Epithelial cell of esophagus (primary cell): ENCODE results near the gene NOP16.

Experiments used
- DNase-seq: peaks from one replicate; pipeline ENCODE4 v3.0.0; 2010; ENCODE audit warnings: low read depth
- H3K4me3 ChIP-seq: 2 replicates; pipeline ENCODE4 v1.5.1; 2011; ENCODE audit warnings: mild to moderate bottlenecking, low read length, control low read depth
- TF ChIP-seq, protein P1 (sequence below): IDR thresholded peaks from 2 replicates; pipeline ENCODE4 v1.5.1; 2011; ENCODE audit warnings: low read depth, mild to moderate bottlenecking, low read length, control low read depth, inconsistent platforms; ENCODE audit not compliant: insufficient read depth; ENCODE audit errors: missing control alignments

Gene NOP16

DNA sequence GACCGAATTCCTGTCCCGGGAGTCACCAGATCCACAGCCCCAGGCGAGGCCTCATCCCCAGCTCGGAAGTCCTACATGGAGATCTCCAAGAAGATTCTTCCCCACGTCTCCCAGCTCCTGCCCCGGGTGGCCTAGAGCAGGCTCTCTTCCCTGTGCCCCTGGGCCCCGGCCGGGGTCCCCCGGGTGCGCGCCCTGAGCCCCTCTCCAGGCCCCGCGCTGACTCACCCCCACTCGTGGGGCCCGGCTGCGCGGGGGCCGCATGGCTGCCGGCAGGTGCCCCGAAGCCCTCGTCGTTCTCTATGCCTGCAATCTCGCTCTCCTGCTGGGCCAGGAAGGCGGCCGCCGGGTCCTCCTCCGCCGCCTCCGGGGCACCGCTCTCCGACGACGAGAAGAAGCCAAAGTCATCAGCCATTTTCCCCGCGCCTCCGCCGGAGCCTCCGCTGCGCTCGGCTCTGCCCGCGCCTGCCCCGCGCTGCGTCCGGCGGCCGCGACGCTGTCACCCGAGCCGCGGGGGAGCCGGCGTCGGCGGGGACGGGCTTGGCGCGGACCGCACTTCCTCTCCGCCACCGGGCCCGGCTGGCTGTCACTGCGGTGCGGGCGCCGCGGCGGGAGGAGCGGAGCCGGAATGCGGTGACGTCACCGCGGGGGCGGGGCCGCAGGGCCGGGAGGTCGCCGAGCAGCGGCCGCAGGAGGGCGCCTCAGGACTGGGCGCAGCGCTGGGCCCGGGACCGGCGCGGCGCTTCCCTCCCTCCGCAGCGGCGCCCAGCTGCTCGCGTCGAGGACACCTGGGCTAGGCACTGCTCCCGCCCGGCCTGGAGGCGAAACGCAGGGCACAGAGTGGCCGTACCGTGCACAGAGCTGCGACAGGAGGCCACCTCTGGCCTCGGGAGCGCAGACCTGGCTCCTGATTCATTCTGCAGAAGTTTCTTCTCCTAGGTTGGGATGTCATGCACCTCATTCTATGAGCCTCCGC is 27.8 kb upstream of the NOP16 start, which contains the start of gene CLTB:
TSS of gene CLTB (minus strand) at position 588 of the 973 bp plus-strand sequence. CDS start at position 412, 176 bp downstream.
- H3K4me3 ChIP-seq: peak within 1 kb of the TSS; percentile 90
- TF ChIP-seq, protein P1, sequence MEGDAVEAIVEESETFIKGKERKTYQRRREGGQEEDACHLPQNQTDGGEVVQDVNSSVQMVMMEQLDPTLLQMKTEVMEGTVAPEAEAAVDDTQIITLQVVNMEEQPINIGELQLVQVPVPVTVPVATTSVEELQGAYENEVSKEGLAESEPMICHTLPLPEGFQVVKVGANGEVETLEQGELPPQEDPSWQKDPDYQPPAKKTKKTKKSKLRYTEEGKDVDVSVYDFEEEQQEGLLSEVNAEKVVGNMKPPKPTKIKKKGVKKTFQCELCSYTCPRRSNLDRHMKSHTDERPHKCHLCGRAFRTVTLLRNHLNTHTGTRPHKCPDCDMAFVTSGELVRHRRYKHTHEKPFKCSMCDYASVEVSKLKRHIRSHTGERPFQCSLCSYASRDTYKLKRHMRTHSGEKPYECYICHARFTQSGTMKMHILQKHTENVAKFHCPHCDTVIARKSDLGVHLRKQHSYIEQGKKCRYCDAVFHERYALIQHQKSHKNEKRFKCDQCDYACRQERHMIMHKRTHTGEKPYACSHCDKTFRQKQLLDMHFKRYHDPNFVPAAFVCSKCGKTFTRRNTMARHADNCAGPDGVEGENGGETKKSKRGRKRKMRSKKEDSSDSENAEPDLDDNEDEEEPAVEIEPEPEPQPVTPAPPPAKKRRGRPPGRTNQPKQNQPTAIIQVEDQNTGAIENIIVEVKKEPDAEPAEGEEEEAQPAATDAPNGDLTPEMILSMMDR: peak; percentile 19
- DNase-seq: peak; percentile 91

DNA sequence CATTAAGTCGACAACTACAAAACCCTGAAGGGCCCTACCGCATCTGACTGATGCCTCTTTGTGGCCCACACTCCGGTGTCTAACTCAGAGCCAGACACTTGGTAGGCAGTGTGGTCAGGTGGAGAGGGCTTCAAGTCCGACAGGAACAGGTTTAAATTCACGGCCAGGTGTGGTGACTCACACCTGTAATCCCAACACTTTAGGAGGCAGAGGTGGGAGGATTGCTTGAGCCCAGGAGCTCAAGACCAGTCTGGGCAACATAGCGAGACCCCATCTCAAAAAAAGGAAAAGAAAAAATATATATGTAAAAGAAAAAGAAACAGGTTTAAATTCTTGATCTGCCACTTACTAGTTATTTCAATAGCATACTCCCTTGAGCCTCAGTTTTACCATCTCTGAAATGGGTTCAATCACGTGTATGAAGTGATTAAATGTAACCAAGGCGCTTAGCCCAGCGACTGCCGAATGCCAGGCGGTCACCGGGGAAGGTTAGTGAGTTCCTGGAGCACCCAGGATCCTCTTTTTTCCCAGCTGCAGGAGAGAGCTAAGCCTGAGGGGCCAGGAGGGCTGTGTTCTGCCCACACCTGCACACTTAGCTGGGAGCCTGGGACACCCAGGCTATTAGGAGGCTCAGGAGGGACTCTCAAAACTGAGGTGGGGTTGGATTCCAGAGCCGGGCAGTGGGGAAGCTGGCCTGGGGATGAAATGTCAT is 27.0 kb upstream of the NOP16 start:
- DNase-seq: peak; percentile 56
- H3K4me3 ChIP-seq: peak overlapping the region; percentile 90
- TF ChIP-seq, protein P1: no peak

DNA sequence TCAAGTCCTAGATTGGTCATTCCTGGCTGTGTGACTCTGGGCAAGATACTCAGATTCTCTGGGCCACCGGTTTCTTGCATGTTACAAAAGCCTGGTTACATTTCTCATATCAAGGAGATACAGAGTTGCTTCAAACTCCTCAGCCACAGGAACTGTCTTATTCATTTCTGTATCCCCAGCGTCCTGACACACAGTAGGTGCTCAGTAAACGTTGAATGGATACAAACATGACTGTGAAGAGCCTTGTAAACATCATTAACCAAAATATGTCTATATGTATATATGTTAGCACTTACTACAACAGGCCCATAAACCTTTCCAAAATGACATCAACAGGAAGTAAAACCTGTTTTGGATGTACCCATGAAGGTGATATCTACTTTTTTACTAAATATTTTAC is 26.3 kb upstream of the NOP16 start:
- peak overlapping the region; percentile 90 for H3K4me3 ChIP-seq
- TF ChIP-seq, protein P1: no peak
- DNase-seq: peak; percentile 30

DNA sequence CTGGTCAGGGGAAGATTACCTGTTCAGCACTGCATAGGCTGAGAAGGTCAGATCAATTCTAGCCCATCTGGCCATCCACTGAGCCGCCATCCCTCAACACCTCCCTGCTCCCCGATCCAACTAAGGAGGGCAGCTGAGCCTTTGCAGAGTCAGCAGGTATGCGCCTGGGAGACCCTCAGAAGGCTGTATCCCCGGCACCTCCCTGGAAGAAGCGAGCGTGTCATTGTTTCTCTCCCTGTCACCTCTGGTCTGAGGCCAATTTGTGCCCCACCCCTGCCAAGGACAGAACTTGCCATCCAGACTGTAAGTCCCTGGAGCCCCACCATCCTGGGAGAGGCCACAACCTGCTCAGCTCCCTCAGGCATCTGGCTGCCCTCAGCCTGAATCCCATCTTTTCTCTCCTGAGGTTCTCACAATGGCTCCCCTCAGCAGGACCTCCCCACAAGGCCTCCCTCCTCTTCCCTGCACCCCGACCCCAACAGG is 25.4 kb upstream of the NOP16 start:
- DNase-seq: no peak
- TF ChIP-seq, protein P1: no peak
- H3K4me3 ChIP-seq: peak overlapping the region; percentile 90

DNA sequence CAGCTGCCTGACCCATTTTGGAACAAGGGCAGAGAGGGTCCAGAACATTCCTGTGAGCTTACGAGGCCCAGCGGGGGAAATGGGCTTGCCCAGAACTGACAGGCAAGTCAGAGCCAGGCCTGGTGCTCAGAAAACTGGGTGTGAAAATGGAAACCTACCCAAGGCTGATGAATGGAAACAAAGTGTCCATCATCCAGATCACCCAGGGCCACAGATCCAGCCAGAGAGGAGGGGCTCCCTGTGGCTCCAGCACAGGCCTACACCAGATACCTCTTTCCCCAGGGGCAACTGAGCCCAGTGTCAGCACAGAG is 24.8 kb upstream of the NOP16 start:
- TF ChIP-seq, protein P1: no peak
- peak overlapping the region; percentile 15 for H3K4me3 ChIP-seq
- peak; percentile 76 for DNase-seq

DNA sequence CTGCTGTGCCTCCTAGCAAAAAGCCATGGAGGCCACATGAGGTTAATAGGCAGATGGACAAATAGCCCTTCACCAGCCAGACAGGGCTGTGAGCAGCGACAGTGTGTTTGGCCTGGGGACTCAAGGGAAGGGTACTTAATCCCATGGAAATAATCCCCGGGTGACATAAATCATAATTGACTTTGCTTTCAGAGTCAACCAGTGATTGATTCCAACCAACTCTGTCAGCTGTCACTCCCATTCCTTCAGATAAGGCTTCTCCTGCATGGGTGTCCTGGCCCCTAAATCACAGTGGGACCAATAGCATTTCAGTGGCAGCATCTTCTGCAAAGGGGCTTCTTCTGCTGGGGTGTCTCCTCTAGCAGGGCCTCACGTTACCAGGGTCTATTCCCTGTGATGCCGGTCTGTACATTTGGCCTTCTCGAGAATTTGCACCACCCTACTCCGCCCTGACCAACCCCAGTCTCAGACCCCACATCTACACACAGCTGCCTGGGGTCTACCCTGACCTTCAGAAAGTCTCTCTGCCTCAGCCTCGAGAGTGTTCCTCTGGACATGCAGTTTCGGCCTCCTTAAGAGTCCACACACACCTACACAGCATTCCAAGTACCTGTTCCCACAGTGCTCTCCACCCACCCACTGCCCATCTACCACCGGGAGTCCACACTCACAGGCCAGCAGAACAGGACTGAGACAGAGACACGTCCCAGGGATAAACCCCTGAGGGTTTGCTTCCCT is 24.3 kb upstream of the NOP16 start:
- peak overlapping the region; percentile 15 for H3K4me3 ChIP-seq
- peak; percentile 33 for DNase-seq
- TF ChIP-seq, protein P1: no peak
